ENCODE measurements around the gene NTRK2.

Gene NTRK2

GRCh38 chr9:84900421-84900820 is 230.9 kb downstream of the NTRK2 start:
- DNase-seq = no peak

- DNase-seq = no peak
Observed at GRCh38 chr9:84903963-84904362, 234.4 kb downstream of the NTRK2 start.

GRCh38 chr9:84916769-84917168 is 247.2 kb downstream of the NTRK2 start:
- DNase-seq = no peak

GRCh38 chr9:84917366-84918070 is 248.0 kb downstream of the NTRK2 start:
- no peak for DNase-seq

- DNase-seq = no peak
Observed at GRCh38 chr9:84919440-84919839, 249.9 kb downstream of the NTRK2 start.

- no peak for DNase-seq
Observed at GRCh38 chr9:84921175-84921574, 251.6 kb downstream of the NTRK2 start.

- DNase-seq = no peak
Observed at GRCh38 chr9:84922051-84922450, 252.5 kb downstream of the NTRK2 start.

GRCh38 chr9:84924266-84924665 is 254.7 kb downstream of the NTRK2 start:
- no peak for DNase-seq

- no peak for DNase-seq
Observed at GRCh38 chr9:84925225-84925872, 255.8 kb downstream of the NTRK2 start.

- DNase-seq = no peak
Observed at GRCh38 chr9:84926793-84927192, 257.3 kb downstream of the NTRK2 start.

GRCh38 chr9:84928419-84928818 is 258.9 kb downstream of the NTRK2 start:
- DNase-seq = no peak

- DNase-seq = no peak
Observed at GRCh38 chr9:84929068-84929467, 259.5 kb downstream of the NTRK2 start.

- DNase-seq = no peak
Observed at GRCh38 chr9:84932915-84933527, 263.5 kb downstream of the NTRK2 start.

GRCh38 chr9:84935528-84936117 is 266.1 kb downstream of the NTRK2 start:
- DNase-seq = no peak

GRCh38 chr9:84937180-84937579 is 267.7 kb downstream of the NTRK2 start:
- DNase-seq = no peak

GRCh38 chr9:84937581-84937980 is 268.1 kb downstream of the NTRK2 start:
- DNase-seq = no peak

GRCh38 chr9:84939774-84940173 is 270.2 kb downstream of the NTRK2 start:
- DNase-seq = no peak

- no peak for DNase-seq
Observed at GRCh38 chr9:84940294-84940693, 270.8 kb downstream of the NTRK2 start.

- no peak for DNase-seq
Observed at GRCh38 chr9:84941792-84942191, 272.3 kb downstream of the NTRK2 start.

GRCh38 chr9:84943482-84944050 is 274.0 kb downstream of the NTRK2 start:
- DNase-seq = no peak

- DNase-seq = no peak
Observed at GRCh38 chr9:84945878-84946538, 276.5 kb downstream of the NTRK2 start.

- no peak for DNase-seq
Observed at GRCh38 chr9:84947412-84947972, 278.0 kb downstream of the NTRK2 start.

GRCh38 chr9:84949258-84949657 is 279.7 kb downstream of the NTRK2 start:
- no peak for DNase-seq

All from NCI-H187 treated with DMSO at 0.1 percent for 48 hours (cell line).